Stimulated activated CD4-positive, alpha-beta T cell treated with anti-CD3 and anti-CD28 coated beads, TNF-alpha, amount 100 ng/mL, for 1 hour (primary cell): ENCODE results near the gene PPCS.
"Not testable (repeated sequence)": the region's sequence is repeated elsewhere in the genome, so short reads cannot be mapped to it uniquely, and the experiment has no call there.

Experiments used
- DNase-seq, 3 donors: peaks; one replicate each; pipeline ENCODE4 v3.0.0-alpha.2; 2020; ENCODE audit warnings: low read depth in 3 of 3, low spot score in 1 of 3

The PPCS gene

GRCh38 chr1:42450061-42450460, 6.3 kb upstream of the PPCS start:
- no peak for DNase-seq

- no peak for DNase-seq
These were observed 3.0 kb upstream of the PPCS start for GRCh38 chr1:42453386-42453785.

GRCh38 chr1:42454403-42454802, 1.9 kb upstream of the PPCS start:
- DNase-seq: no peak

GRCh38 chr1:42456754-42457089, 379 bp downstream of the PPCS start:
- peak in 2 of 3 donors; percentile 15 to 21 for DNase-seq

GRCh38 chr1:42461196-42461595, 4.9 kb downstream of the PPCS start:
- no peak for DNase-seq

- peak; percentile 81 to 92 (median 89) for DNase-seq
These were observed 6.8 kb downstream of the PPCS start, which contains the start of gene CCDC30 for GRCh38 chr1:42462828-42463763. CCDC30 (plus strand) TSS chr1:42463286; CDS start chr1:42480552, 17,266 bp downstream.

GRCh38 chr1:42463921-42464320, 7.6 kb downstream of the PPCS start:
- no peak for DNase-seq

- no peak for DNase-seq
These were observed 9.7 kb downstream of the PPCS start for GRCh38 chr1:42466030-42466429.

- no peak for DNase-seq
These were observed 13.4 kb downstream of the PPCS start for GRCh38 chr1:42469727-42470126.

- no peak for DNase-seq
These were observed 20.3 kb downstream of the PPCS start for GRCh38 chr1:42476605-42477004.

GRCh38 chr1:42477354-42477753, 21.0 kb downstream of the PPCS start:
- not testable (repeated sequence) for DNase-seq

- DNase-seq: no peak
These were observed 21.4 kb downstream of the PPCS start for GRCh38 chr1:42477775-42478174.

GRCh38 chr1:42479621-42480020, 23.3 kb downstream of the PPCS start:
- no peak for DNase-seq

GRCh38 chr1:42480921-42481320, 24.6 kb downstream of the PPCS start:
- no peak for DNase-seq

GRCh38 chr1:42482635-42483153, 26.4 kb downstream of the PPCS start:
- no peak for DNase-seq

- no peak for DNase-seq
These were observed 28.0 kb downstream of the PPCS start for GRCh38 chr1:42484382-42484781.

GRCh38 chr1:42490237-42490636, 33.9 kb downstream of the PPCS start:
- no peak for DNase-seq

GRCh38 chr1:42502031-42502430, 45.7 kb downstream of the PPCS start:
- not testable (repeated sequence) for DNase-seq

GRCh38 chr1:42504535-42505128, 48.3 kb downstream of the PPCS start:
- DNase-seq: no peak

GRCh38 chr1:42506576-42506975, 50.2 kb downstream of the PPCS start:
- DNase-seq: no peak
